Astrocyte of the cerebellum (primary cell): Measurements from ENCODE around the gene ZNF644.

Experiments used
- DNase-seq: peaks from one replicate; pipeline ENCODE4 v3.0.0-alpha.2; 2011; ENCODE audit warnings: low read depth
- H3K4me3 ChIP-seq: 2 replicates; pipeline ENCODE4 v1.5.1; 2011; ENCODE audit warnings: mild to moderate bottlenecking, low read depth, low read length, moderate library complexity
- in situ Hi-C: cut with HindIII; loops from 2 replicates; pipeline ENCODE4 v1.10.0; 2017; ENCODE audit warnings: low sequenced_read_pairs
- TF ChIP-seq, protein P1 (sequence below): IDR thresholded peaks from 2 replicates; pipeline ENCODE4 v1.5.1; 2012; ENCODE audit warnings: low read length, low read depth, moderate library complexity, mild to moderate bottlenecking; ENCODE audit errors: missing control alignments

The ZNF644 gene

DNA sequence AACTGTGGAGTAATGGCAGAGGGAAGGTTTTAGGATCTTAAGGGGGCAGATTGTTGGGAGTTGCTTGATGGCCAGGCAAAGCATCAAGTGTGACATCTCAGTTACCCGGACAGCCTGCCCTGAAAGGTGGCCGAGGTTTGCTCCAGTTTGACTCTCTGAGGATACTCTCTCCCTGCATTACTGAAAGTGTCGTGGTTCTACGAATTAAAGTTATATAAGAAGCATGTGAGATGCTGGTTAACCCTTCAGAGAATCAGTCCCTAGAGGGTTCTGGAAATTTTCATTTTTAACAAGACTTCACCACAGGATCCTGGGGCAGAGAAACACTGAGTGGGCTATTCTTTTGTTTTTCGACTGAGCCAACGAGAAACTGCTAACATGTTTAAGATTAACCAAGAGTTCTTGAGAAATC lies 689 bp upstream of the ZNF644 start:
- TF ChIP-seq, protein P1, sequence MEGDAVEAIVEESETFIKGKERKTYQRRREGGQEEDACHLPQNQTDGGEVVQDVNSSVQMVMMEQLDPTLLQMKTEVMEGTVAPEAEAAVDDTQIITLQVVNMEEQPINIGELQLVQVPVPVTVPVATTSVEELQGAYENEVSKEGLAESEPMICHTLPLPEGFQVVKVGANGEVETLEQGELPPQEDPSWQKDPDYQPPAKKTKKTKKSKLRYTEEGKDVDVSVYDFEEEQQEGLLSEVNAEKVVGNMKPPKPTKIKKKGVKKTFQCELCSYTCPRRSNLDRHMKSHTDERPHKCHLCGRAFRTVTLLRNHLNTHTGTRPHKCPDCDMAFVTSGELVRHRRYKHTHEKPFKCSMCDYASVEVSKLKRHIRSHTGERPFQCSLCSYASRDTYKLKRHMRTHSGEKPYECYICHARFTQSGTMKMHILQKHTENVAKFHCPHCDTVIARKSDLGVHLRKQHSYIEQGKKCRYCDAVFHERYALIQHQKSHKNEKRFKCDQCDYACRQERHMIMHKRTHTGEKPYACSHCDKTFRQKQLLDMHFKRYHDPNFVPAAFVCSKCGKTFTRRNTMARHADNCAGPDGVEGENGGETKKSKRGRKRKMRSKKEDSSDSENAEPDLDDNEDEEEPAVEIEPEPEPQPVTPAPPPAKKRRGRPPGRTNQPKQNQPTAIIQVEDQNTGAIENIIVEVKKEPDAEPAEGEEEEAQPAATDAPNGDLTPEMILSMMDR, result no peak
- DNase-seq, result no peak
- peak overlapping the region; percentile 63 for H3K4me3 ChIP-seq
- in situ Hi-C loops, result loop anchor here (5.0 kb wide), 1 partner anchor 90 kb away; no protein-coding TSS in a partner anchor

DNA sequence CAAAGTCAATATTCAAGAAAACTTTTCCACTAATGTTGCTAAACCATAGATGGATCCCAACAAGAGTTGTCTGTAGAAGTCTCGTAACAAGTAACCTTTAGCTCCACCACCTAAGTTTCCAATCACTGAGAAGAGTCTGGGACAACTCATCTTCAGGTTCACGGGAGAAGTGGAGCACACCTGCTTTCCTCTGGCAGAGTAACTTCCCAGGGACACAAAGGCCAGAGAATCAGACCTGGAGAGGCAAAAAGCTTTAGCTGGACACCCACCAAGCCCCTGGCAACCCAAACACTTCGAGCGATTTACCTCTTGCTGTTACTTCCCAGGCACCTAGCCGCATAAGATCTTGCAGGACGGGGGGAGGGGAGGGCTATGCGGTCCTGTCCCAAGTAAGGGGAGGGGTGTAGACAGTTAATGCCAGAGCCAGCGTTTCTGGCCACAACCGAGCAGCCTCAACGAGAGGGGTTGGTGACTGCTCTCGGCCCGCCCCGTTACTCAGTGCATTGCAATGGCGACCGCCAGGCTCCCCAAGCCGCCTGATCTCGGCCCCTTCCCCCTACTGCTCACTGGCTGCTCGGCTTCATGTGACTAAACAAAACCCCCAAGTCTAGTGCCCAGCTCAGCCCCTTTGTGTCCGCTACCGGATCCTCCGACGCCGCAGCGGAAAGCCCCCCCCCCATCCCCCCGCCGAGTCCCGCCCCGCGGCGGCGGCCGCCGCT lies 709 bp downstream of the ZNF644 start:
- in situ Hi-C loops, result loop anchor here (5.0 kb wide), 1 partner anchor 89 kb away; no protein-coding TSS in a partner anchor
- peak overlapping the region; percentile 63 for H3K4me3 ChIP-seq
- TF ChIP-seq, protein P1, result no peak
- peak; percentile 77 for DNase-seq

DNA sequence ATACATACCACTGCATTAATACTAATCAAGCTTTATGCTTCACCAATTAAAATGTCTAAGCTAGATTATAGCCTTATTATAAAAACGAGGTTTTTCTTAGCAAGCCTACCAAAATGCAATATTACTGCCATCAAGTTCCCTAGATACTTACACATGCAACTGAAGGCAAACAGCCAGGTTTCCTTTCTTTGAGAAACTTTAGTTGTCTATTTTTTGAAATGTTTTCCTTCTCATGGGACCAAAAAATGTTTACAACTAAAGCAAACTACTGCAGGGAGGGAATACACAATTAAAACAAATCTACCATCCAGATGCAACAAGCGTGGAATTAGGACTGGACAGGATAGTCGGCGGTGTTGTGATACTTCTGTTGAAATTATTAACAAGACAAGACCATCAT lies 1.3 kb downstream of the ZNF644 start:
- peak overlapping the region; percentile 63 for H3K4me3 ChIP-seq
- TF ChIP-seq, protein P1, result no peak
- DNase-seq, result no peak
- in situ Hi-C loops, result loop anchor here (5.0 kb wide), 1 partner anchor 88 kb away; no protein-coding TSS in a partner anchor

DNA sequence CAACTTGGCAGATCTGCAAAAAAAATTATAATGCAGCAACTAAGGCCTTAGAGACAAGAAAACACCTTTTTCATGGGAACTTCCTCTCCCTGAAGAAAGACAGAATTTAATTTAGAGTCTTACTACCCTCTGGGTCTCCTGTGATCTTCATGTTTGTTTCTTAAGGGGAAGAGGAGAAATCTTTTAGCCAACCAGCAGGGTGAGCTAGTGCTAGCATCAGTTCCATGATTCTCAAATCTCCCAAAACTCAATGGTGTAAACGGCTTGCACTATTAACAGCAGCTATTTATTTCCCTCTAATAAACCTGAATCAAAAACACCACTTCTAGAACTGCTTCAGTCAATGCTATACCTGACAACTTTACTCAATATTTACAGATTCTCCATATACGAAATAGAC lies 3.8 kb downstream of the ZNF644 start:
- no peak overlapping the region for H3K4me3 ChIP-seq
- TF ChIP-seq, protein P1, result peak; percentile 41
- in situ Hi-C loops, result no loop called here
- DNase-seq, result no peak

DNA sequence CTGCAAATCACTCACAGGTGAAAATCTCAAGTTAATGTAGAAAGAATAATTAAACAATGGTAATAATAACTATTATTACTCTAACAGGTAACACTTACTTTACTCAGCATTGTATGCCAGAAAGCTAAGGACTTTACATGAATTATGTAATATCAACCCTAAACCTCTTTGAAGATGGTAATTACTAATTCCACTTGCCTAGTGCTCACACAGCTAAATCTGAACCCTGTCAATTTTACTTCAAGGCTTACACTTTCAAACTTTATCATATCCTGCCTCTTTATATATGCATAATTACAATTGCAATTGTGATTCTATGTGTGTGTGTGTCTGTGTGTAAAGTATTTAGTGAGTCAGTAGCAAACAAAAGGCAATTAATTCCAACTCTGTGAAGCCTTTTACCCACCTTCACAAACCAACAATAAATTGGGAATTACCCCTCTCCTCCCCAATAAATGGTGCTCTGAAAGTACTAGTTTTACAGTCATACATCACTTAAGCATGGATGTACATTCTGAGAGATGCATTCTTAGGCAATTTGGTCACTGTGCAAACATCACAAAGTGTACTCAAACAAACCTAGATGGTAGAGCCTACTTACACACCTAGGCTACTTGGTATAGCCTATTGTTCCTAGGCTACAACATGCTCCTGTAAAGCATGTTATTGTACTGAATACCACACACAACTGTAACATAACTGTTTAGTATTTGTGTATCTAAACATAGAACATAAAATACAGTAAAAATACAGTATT lies 5.9 kb downstream of the ZNF644 start:
- in situ Hi-C loops, result no loop called here
- TF ChIP-seq, protein P1, result no peak
- H3K4me3 ChIP-seq, result no peak overlapping the region
- DNase-seq, result no peak

DNA sequence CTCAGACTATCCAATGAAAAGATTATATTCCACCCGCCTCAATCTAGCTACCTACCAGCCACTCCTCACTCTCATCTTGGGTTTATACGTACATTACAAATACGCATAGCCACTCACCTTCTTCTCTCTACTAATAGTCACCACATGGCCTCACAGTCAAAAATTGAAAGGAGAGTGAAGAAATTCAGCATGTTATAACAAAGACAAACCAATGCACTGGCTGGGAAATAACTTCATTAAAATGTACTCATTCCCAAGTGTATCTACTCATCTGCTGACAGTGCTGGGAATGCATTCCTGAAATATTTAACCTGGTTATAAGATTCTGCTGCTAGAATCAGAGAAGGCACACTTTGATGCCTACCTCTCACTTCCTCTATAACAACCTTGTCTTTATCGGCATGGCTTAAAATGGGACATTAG lies 6.5 kb downstream of the ZNF644 start:
- H3K4me3 ChIP-seq, result no peak overlapping the region
- TF ChIP-seq, protein P1, result no peak
- DNase-seq, result no peak
- in situ Hi-C loops, result no loop called here
